HG03439 (cell line): ENCODE data around the gene SLC28A1.
"Not testable (repeated sequence)": the region's sequence is repeated elsewhere in the genome, so short reads cannot be mapped to it uniquely, and the experiment has no call there.

Experiments used
- ATAC-seq: cut with Tn5 transposase; IDR thresholded peaks from one replicate; pipeline ENCODE4 v1.9.1; 2021; ENCODE audit warnings: mild to moderate bottlenecking, moderate library complexity; ENCODE audit not compliant: unreplicated experiment

SLC28A1 gene, protein sequence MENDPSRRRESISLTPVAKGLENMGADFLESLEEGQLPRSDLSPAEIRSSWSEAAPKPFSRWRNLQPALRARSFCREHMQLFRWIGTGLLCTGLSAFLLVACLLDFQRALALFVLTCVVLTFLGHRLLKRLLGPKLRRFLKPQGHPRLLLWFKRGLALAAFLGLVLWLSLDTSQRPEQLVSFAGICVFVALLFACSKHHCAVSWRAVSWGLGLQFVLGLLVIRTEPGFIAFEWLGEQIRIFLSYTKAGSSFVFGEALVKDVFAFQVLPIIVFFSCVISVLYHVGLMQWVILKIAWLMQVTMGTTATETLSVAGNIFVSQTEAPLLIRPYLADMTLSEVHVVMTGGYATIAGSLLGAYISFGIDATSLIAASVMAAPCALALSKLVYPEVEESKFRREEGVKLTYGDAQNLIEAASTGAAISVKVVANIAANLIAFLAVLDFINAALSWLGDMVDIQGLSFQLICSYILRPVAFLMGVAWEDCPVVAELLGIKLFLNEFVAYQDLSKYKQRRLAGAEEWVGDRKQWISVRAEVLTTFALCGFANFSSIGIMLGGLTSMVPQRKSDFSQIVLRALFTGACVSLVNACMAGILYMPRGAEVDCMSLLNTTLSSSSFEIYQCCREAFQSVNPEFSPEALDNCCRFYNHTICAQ

DNA sequence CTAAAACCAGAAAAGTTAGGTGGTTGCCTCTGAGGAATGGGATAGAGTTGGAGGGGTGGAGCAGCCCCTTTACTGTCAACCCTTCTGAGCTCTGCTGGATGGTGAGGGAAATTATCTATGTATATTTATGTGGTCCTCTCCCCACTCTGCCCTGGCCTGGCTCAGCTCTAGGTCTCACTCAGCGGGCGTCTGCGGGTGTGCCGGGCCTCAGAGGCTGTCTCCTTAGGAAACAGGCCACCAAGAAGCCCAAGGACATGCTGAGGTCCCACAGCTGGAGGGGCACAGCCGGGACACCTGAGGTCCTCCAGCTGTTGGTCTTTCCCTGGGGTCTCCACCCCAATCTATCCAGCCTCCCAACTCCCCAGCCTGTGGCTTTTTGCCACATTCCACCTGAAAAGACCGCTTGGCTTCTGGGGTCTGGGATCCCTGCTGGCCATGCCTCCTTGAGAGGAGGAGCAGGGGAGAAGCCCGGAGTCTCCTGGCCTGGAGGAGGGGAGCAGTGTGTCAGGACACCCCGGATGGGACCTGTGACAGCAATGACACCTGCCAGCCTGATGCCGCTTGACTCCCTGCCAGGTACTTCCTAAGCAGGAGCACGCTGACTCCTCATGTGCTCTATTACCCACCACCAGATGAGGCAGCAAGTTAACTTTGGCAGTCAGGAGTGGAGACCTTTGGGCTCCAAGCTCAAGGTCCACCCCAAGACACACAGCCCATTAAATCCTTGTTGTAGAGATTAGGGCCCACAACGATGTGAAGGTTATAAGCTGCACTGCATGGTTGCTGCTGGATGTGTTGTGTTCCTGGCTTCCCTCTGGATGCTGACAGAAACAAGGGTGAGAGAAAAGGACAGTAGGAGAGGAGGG, at the start of gene SLC28A1:
Gene SLC28A1 (plus strand): TSS at position 747 of the 866 bp plus-strand sequence. CDS start 3,099 bp downstream, outside the sequence.
- no peak for ATAC-seq

DNA sequence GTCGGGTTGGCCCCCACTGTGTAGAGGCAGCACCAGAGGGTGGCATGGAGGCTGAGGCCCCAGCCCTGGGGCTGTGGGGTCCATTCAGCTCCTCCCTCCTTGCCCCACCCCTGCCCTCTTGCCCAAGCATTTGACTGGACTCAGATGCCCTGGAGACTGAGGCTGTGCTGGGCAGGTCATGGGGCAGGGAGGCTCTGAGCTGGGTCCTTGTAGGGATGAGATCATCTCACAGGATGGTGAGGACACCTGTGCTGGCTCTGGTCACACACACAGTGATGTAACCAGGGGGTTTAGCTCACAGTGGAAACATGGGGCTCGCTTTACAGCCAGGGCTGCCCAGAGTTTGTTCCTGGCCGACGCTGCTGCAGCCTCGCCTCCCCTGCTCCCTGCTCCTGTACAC, 49.5 kb upstream of the SLC28A1 start:
- no peak for ATAC-seq

DNA sequence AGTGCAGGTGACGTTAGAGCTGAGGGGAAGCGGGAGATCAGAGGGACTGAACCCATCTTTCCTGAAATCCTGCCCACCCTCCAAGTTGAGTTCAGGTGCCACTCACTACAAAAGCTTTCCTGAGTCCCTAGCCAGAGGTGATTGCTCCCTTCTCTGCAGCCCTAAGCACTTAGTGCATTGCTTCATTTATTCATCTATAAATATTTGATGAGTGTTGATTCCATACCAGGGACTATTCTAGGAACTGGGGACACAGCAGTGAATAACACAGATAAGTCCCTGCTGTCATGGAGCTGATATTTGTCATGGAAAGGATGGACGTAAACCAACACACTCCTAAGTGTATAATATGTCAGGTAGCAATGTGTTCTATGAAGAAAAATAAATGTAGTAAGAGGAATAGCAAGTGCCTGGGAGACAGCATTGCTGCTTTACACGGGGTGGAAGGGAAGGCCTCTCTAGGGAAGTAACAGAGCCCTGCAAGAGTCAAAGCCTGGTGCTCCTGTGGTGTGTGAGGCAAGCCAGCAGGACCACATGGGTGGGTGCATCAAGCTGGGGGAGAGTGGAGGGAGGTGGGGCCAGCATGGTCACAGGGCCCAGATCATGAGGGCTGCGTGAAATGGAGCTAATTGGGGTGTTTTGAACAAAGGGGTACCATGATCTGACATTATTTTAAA, 48.7 kb upstream of the SLC28A1 start:
- no peak for ATAC-seq

DNA sequence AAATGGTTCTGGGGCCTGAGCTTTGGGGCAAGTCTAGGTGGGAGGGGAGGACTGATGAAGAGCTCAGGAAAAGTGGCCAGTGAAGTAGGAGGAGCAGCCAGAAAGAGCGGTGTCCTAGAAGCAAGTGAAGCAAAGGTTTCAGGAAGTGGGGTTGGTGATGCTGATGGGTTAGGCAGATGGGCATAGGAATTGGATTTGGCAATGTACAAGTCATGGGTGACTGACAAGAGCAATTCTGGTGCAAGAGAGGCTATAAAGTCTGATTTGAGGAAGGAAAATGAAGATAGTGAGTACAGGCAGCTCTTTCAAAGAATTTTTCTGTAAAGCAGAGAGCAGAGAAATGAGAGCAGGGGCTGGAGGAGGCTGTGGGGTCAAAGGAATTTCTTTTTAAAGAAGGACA, 47.6 kb upstream of the SLC28A1 start:
- ATAC-seq, result no peak

DNA sequence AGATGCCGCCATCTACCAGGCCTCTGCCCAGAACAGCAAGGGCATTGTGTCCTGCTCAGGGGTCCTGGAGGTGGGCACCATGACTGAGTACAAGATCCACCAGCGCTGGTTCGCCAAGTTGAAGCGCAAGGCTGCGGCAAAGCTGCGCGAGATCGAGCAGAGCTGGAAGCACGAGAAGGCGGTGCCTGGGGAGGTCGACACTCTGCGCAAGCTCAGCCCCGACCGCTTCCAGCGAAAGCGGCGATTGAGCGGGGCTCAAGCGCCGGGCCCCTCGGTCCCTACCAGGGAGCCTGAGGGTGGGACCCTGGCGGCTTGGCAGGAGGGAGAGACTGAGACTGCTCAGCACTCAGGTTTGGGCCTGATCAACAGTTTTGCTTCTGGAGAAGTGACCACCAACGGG, 44.7 kb upstream of the SLC28A1 start:
- ATAC-seq, result no peak

DNA sequence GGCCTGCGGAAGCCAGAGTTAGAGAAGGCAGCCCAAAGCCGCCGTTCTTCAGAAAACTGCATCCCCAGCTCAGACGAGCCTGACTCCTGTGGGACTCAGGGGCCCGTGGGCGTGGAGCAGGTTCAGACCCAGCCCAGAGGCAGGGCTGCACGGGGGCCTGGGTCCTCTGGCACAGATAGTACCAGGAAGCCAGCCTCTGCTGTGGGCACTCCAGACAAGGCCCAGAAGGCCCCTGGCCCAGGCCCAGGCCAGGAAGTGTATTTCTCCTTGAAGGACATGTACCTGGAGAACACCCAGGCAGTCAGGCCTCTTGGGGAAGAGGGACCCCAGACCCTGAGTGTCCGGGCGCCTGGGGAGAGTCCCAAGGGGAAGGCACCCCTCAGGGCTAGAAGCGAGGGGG, 44.2 kb upstream of the SLC28A1 start:
- ATAC-seq, result no peak

DNA sequence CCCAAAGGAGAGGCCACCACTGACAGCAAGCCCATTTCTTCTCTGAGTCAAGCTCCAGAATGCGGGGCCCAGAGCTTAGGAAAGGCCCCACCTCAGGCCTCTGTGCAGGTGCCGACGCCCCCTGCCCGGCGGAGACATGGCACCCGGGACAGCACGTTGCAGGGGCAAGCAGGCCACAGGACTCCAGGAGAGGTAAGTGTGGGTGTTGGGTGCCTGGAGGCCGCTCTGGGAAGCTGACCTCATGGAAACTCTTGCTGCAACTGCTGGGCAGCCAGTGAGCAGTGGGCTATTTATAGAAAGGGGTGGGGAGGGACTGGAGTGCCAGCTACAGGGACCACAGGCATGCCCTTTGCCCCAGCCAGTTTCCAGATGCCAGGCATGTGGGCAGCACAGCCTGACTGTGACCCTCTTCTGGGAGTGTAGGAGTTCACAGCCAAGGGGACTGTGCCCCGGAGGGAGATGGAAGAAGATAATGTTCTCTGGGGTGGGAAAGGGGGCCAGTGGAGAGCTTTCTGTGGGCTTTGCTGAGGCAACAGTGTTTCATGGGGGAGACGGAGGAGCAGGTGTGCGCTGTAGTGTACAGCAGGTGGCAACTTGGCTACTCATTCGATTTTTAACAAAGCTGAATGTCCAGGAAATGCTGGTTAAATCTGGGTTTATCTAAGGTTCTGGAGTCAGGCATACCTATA, 43.6 kb upstream of the SLC28A1 start:
- no peak for ATAC-seq

DNA sequence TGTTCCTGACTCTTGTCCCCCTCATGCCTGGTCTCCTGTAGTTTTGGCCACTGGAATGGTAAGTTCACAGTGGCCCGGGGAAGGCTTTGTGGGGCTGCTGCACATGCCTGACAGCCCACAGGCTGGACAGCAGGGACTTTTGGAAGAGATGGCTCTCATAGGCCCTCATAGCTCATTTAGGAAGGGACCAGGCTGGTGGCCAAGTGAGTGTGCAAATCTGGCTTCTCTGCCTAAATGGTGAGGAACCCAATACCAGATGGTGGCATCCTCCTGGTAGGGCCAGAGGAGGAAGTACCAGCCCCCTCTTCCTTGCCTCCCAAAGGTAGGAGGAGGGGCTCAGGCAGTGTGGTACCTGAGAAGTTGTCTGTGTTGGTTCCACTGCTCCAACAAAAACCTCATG, 41.7 kb upstream of the SLC28A1 start:
- ATAC-seq, result no peak

DNA sequence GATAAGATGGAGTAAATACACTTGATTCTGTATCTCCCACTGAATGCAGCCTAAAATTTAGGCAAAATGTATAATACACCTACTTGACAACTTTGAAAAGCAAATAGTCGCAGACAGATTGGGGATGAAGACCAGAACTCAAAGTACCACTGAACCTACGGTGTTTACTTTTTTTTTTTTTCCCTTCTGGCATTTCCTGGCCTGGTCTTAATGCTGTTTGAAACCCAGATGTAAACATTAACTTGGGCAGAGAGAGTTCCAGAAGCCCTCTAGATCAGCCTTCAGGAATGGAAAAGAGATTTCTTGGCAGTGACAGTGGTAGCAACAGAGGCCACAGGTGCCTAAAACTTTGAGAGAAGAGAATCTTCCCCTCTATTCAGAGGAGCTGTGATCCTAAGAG, 39.5 kb upstream of the SLC28A1 start:
- no peak for ATAC-seq

DNA sequence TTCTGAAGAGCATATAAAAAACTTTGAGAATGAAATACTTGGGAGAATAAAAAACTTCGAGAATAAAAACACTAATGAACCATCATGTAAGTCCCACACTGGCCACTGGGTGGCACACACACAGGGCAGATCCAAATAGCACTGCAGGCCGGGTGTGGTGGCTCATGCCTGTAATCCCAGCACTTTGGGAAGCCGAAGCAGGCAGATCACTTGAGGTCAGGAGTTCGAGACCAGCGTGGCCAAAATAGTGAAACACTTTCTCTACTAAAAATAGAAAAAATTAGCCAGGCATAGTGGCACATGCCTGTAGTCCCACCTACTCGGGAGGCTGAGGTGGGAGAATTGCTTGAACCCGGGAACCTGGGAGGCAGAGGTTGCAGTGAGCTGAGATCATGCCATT, 38.8 kb upstream of the SLC28A1 start:
- ATAC-seq, result not testable (repeated sequence)

DNA sequence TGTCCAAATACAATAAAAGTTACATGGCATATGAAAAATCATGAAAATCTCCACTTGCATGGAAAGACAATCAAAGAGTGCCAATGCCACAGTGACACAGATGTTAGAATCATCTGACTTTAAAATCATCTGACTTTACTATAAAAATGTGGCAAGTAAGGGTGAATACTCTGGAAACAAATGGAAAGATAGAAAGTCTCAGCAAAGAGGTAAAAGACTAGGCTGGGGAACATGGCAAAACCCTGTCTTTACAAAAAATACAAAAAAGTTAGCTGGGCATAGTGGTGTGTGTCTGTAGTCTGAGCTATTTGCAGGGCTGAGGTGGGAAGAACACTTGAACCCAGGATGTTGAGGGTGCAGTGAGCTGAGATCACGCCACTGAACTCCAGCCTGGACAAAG, 38.2 kb upstream of the SLC28A1 start:
- no peak for ATAC-seq

DNA sequence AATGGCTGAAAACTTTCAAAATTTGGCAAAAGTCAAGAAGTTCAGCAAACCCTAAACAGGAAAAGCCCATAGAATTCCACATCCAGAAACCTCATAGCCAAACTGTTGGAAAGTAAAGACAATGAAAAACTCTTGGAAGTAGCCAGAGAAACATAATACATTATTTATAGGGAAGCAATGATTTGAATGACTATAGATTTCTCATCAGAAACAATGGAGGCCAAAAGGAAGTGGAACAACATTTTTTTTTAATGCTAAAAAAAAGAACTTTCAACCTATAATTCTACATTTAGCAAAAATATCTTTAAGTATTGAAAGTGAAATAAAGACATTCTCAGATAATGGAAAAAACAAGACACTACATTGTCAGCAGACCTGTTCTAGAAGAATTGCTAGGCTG, 37.1 kb upstream of the SLC28A1 start:
- ATAC-seq, result no peak

DNA sequence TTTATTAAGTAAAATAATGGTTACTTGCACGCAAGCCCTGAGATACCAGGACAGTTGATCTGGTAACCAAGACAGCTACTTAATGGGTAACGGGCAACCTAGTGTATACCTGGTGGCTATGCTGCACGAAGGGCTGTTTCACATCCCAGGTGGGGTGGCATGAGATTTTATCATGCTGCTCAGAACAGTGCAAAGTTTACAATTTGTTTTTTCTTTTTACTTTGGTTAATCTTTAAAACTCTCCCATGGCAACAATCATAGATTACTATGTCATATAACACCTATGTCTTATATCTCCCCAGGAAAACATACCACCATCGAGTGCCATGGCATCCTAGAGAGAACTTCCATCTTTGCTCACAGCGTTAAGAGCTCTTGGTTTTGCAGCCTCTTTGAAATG, 32.2 kb upstream of the SLC28A1 start:
- no peak for ATAC-seq

DNA sequence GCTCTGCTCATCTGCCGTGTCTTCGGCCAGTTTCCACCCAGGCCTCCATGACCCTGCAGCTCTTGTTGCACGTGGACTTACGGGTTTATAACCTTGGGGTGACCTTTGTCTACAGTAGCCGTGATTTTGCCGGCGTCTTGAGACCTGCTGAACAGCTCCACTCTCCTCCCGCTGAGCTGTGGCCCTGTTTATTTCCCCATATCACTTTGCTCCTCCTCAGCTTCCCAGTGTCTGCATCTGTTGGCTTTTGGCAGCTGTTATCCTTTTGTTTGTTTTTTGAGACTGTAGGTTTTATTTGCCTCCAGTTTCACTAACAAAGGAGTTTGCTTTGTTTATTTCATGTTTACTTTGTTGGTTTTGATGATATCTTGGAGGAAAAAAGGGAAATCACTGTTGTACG, 29.3 kb upstream of the SLC28A1 start:
- ATAC-seq, result no peak

DNA sequence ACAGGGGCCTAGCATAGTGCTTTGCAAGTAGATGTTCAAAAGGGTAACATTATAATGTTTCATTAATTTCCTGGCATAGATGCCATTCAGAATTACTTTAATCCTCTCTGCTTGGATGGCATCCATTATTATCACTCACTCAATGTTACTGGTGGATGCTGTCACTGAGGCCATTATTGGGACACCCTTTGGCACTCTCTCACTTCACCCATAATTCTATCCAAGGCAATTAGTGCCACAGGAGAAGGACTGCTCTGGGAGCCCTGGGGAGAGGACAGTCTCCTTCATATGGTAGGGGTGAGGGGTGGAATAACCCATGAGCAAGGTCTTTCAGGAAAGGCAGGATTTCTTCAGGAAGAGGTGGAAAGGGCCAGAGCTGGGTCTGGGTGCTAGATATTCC, 28.7 kb upstream of the SLC28A1 start:
- no peak for ATAC-seq

DNA sequence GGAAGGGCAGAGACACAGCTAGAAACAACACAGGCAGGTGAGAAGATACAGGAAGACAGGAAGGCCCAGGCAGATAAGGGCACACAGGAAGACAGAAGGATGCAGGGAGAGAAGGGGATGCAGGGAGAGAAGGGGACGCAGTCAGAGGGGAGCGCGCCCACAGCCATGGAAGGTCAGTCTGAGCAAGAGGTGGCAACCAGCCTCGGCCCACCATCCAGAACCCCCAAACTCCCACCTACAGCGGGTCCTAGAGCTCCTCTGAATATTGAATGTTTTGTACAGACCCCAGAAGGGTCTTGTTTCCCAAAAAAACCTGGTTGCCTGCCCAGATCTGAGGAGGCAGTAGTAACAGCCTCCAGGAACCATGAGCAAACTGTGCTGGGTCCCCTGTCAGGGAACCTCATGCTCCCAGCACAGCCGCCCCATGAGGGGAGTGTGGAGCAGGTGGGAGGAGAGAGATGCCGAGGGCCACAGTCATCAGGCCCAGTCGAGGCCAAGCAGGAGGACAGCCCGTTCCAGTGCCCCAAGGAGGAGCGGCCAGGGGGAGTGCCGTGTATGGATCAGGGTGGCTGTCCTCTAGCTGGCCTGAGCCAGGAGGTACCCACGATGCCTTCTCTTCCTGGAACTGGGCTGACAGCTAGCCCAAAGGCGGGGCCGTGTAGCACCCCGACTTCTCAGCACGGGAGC, 27.6 kb upstream of the SLC28A1 start:
- no peak for ATAC-seq

DNA sequence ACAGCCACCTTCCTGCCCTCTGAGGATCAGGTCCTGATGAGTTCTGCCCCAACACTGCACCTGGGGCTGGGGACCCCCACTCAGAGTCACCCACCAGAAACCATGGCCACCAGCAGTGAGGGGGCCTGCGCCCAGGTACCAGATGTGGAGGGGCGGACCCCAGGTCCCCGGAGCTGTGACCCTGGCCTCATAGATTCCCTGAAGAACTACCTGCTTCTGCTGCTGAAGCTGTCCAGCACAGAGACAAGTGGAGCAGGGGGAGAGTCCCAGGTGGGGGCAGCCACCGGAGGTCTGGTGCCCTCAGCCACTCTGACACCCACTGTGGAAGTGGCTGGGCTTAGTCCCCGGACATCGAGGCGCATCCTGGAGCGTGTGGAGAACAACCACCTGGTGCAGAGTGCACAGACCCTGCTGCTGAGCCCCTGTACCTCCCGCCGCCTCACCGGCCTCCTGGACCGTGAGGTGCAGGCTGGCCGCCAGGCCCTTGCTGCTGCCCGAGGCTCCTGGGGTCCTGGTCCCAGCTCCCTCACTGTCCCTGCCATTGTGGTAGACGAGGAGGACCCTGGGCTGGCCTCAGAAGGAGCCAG, 27.0 kb upstream of the SLC28A1 start:
- ATAC-seq, result no peak

DNA sequence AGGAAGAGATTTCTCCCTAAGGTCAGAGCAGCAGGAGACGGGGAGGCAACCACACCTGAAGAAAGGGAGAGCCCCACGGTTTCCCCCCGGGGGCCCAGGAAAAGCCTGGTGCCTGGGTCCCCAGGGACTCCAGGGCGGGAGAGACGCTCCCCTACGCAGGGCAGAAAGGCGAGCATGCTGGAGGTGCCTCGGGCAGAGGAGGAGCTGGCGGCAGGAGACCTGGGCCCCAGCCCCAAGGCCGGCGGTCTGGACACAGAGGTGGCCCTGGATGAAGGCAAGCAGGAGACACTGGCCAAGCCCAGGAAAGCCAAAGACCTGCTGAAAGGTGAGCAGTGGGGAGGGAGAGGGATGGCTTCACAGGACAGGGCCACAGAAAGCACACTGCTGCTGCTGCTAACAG, 26.2 kb upstream of the SLC28A1 start:
- no peak for ATAC-seq

DNA sequence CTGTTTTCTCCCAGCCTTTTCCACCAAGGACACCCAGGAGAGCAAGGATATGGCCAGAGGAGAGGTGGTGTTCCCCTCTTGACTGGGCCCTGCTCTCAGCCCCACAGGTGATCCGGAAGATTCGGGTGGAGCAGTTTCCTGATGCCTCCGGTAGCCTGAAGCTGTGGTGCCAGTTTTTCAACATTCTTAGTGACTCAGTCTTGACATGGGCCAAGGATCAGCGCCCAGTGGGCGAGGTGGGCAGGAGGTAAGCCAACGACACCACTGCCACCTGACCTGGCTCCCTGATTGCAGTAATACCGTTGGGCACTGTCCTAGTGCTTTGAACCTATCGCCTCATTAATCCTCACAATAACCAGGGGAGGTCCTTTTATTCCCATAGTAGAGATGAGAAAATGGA, 25.3 kb upstream of the SLC28A1 start:
- no peak for ATAC-seq

DNA sequence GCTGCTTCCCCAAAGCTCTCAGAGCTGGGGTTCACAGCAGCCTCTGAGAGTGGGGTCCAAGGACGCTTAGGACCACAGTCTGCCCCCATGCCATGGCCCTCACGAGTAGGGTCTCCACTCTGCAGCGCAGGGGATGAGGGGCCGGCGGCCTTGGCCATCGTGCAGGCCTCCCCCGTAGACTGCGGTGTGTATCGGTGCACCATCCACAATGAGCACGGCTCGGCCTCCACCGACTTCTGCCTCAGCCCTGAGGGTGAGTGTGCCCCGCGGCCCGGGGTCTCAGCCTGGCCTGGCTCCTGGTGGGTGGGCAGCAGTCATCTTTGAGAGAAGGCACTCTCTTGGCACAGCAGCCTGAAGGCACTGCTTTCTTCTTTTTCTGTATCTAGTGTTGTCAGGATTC, 24.8 kb upstream of the SLC28A1 start:
- ATAC-seq, result no peak
